ENCODE data around the gene TNIK.

Gene TNIK

DNA sequence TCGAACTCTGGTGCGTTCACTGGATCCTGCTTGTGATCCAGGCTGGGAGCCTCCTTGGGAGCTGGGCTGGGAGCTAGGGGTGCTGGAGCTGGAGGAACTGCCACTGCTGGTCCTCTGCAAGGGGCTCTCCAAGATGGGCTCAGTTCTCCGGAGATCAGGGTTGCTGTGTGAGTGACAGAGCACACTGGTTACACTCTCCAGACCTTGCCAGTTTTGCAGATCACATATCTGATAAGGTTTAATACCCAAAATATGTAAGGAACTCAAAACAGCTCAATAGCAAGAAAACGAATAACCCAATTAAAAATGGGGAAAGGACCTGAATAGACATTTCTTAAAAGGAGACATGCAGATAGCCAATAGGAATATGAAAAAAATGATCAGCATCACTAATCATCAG, 349.5 kb downstream of the TNIK start:
- H3K79me2 ChIP-seq (ENCODE audit: insufficient read depth, low read length) = no peaks in the 10 kb centered on the region
- no peak overlapping the region for H3K4me3 ChIP-seq (ENCODE audit: low read depth, low read length, poor library complexity, severe bottlenecking)
- no peaks in the 10 kb centered on the region for H3F3A ChIP-seq (ENCODE audit: insufficient read depth, low read length)
- H3K27ac ChIP-seq (ENCODE audit: low read depth, low read length, poor library complexity, severe bottlenecking) = no peak overlapping the region
- H3K4me2 ChIP-seq (ENCODE audit: low read length) = no peak overlapping the region
- no peak overlapping the region for H2AFZ ChIP-seq (ENCODE audit: low read length)
- H3K4me1 ChIP-seq (ENCODE audit: insufficient read depth, low read length, severe bottlenecking) = no peaks in the 10 kb centered on the region
- no peaks in the 10 kb centered on the region for H3K9me3 ChIP-seq (ENCODE audit: low read length)
- H4K20me1 ChIP-seq (ENCODE audit: insufficient read depth, low read length) = no peaks in the 10 kb centered on the region
- no peaks in the 10 kb centered on the region; the same call in 1 of the 2 replicates for H3K9me2 ChIP-seq (ENCODE audit: low read depth, low read length)
- TF ChIP-seq, protein P1, sequence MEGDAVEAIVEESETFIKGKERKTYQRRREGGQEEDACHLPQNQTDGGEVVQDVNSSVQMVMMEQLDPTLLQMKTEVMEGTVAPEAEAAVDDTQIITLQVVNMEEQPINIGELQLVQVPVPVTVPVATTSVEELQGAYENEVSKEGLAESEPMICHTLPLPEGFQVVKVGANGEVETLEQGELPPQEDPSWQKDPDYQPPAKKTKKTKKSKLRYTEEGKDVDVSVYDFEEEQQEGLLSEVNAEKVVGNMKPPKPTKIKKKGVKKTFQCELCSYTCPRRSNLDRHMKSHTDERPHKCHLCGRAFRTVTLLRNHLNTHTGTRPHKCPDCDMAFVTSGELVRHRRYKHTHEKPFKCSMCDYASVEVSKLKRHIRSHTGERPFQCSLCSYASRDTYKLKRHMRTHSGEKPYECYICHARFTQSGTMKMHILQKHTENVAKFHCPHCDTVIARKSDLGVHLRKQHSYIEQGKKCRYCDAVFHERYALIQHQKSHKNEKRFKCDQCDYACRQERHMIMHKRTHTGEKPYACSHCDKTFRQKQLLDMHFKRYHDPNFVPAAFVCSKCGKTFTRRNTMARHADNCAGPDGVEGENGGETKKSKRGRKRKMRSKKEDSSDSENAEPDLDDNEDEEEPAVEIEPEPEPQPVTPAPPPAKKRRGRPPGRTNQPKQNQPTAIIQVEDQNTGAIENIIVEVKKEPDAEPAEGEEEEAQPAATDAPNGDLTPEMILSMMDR (IDR thresholded peaks at IDR 0.05; ENCODE audit: low read length) = no peak
- no peak for TF ChIP-seq EZH2 (IDR thresholded peaks at IDR 0.05; ENCODE audit: borderline replicate concordance, low read length)
- H3K27me3 ChIP-seq (ENCODE audit: insufficient read depth, low read length) = no peaks in the 10 kb centered on the region
- H3K36me3 ChIP-seq (ENCODE audit: insufficient read depth, low read length) = no peaks in the 10 kb centered on the region
- no peak overlapping the region for H3K9ac ChIP-seq (ENCODE audit: low read length)

DNA sequence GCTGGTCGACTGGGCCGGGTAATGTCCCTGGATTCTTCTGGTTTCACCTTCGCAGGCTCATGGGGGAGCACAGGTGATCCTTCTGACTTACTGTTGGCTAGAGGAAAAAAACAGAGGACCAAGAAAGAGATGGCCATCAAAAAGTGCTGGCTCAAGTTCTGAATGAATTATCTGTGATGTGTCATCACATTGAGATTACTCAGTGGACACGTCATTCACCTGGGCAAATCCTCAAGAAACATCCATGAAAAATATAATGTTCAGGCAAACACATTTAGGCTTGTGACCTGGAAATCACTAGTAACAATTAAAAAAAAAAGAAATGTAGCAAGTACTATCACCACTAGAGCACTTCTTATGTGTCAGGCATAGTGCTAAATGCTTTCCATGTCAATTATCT, 352.1 kb downstream of the TNIK start:
- Histone ChIP-seq H3K4me2 (ENCODE audit: low read length) (no peak overlapping the region), H3K27me3 (ENCODE audit: insufficient read depth, low read length) (no peaks in the 10 kb centered on the region), H3K4me1 (ENCODE audit: insufficient read depth, low read length, severe bottlenecking) (no peaks in the 10 kb centered on the region), H3F3A (ENCODE audit: insufficient read depth, low read length) (no peaks in the 10 kb centered on the region), H3K9me2 (ENCODE audit: low read depth, low read length) (no peaks in the 10 kb centered on the region), H3K27ac (ENCODE audit: low read depth, low read length, poor library complexity, severe bottlenecking) (no peak overlapping the region), H3K4me3 (ENCODE audit: low read depth, low read length, poor library complexity, severe bottlenecking) (no peak overlapping the region), H3K79me2 (ENCODE audit: insufficient read depth, low read length) (no peaks in the 10 kb centered on the region), H3K9ac (ENCODE audit: low read length) (no peak overlapping the region), H3K36me3 (ENCODE audit: insufficient read depth, low read length) (no peaks in the 10 kb centered on the region), H4K20me1 (ENCODE audit: insufficient read depth, low read length) (no peaks in the 10 kb centered on the region), H2AFZ (ENCODE audit: low read length) (no peak overlapping the region), H3K9me3 (ENCODE audit: low read length) (no peaks in the 10 kb centered on the region)
- TF ChIP-seq, protein P1 (IDR thresholded peaks at IDR 0.05; ENCODE audit: low read length) = no peak
- no peak for TF ChIP-seq EZH2 (IDR thresholded peaks at IDR 0.05; ENCODE audit: borderline replicate concordance, low read length)

DNA sequence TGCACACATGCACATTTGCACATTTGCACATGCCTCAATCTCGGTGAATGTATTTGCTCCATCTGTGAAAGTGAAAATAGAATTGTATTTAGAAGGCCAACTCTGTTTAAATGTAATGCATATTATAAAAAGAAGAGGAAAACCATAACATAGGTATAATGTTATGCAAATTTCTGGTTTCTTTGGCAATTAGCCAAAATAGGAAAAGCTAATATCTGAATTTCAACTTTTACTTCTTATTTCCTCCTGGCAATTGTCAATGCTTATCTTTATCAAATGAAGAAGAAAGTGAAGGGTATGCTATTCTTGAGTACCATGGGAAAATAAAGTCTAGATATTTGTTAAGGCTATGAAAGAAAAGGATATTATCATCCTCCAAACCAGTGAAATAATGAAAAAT, 357.0 kb downstream of the TNIK start:
- no peak overlapping the region for H2AFZ ChIP-seq (ENCODE audit: low read length)
- H3K79me2 ChIP-seq (ENCODE audit: insufficient read depth, low read length) = no peaks in the 10 kb centered on the region
- H3K27me3 ChIP-seq (ENCODE audit: insufficient read depth, low read length) = no peaks in the 10 kb centered on the region
- H3K9me3 ChIP-seq (ENCODE audit: low read length) = no peaks in the 10 kb centered on the region
- H3K27ac ChIP-seq (ENCODE audit: low read depth, low read length, poor library complexity, severe bottlenecking) = no peak overlapping the region
- TF ChIP-seq, protein P1 (IDR thresholded peaks at IDR 0.05; ENCODE audit: low read length) = no peak
- TF ChIP-seq EZH2 (IDR thresholded peaks at IDR 0.05; ENCODE audit: borderline replicate concordance, low read length) = no peak
- no peaks in the 10 kb centered on the region for H3K9me2 ChIP-seq (ENCODE audit: low read depth, low read length)
- H3K4me3 ChIP-seq (ENCODE audit: low read depth, low read length, poor library complexity, severe bottlenecking) = no peak overlapping the region
- no peak overlapping the region for H3K9ac ChIP-seq (ENCODE audit: low read length)
- H3F3A ChIP-seq (ENCODE audit: insufficient read depth, low read length) = no peaks in the 10 kb centered on the region
- no peaks in the 10 kb centered on the region for H3K4me1 ChIP-seq (ENCODE audit: insufficient read depth, low read length, severe bottlenecking)
- H3K36me3 ChIP-seq (ENCODE audit: insufficient read depth, low read length) = no peaks in the 10 kb centered on the region
- no peak overlapping the region for H3K4me2 ChIP-seq (ENCODE audit: low read length)
- H4K20me1 ChIP-seq (ENCODE audit: insufficient read depth, low read length) = no peaks in the 10 kb centered on the region

Measured in OCI-LY1 (cell line).